GM10248 (cell line): ENCODE measurements around the gene AP1M2.

Source experiments
- CTCF ChIA-PET: fragments of 300-600 bp; sonication (Branson Sonifier 250); formaldehyde crosslinking; extraction: SDS; loops from one replicate; lab custom pipeline; 2021; ENCODE audit warnings: antibody characterized with exemption; lab: Yijun Ruan, JAX
- POLR2A ChIA-PET: fragments of 350-650 bp; sonication (Branson Sonifier 250); formaldehyde crosslinking; extraction: SDS; loops from one replicate; lab custom pipeline; 2020; ENCODE audit warnings: antibody characterized with exemption; lab: Yijun Ruan, JAX
- DNase-seq: peaks from one replicate; pipeline ENCODE4 v3.0.0; 2012; ENCODE audit errors: extremely low spot score
- CTCF ChIP-seq: IDR thresholded peaks from 2 replicates; pipeline ENCODE4 v1.5.1; 2012; ENCODE audit warnings: mild to moderate bottlenecking, low read depth; ENCODE audit errors: extremely low read depth, missing control alignments, control extremely low read depth

The AP1M2 gene

GRCh38 chr19:10615429-10616023, 28.4 kb upstream of the AP1M2 start:
- CTCF ChIA-PET = interaction anchor here (1.0 kb wide), 1 partner anchor 29 kb away, joined by 4 read pairs; no protein-coding TSS in a partner anchor
- DNase-seq = no peak
- POLR2A ChIA-PET = interaction anchor here (0.6 kb wide), 2 partner anchors 32 to 52 kb away, joined by 5 to 9 read pairs; no protein-coding TSS in a partner anchor
- no peak for TF ChIP-seq CTCF

- no peak for TF ChIP-seq CTCF
- CTCF ChIA-PET = interaction anchor here (1.2 to 2.3 kb wide), 4 partner anchors 18 to 34 kb away, joined by 3 to 16 read pairs (median 11); no protein-coding TSS in a partner anchor
- DNase-seq = peak; percentile 13
- POLR2A ChIA-PET = no interaction called here
These were observed 25.5 kb upstream of the AP1M2 start for GRCh38 chr19:10612499-10613119.

GRCh38 chr19:10611907-10612306, 24.8 kb upstream of the AP1M2 start:
- POLR2A ChIA-PET = interaction anchor here (0.6 kb wide), 1 partner anchor 50 kb away, joined by 5 read pairs; no protein-coding TSS in a partner anchor
- no peak for TF ChIP-seq CTCF
- DNase-seq = no peak
- CTCF ChIA-PET = interaction anchor here (1.2 to 2.3 kb wide), 4 partner anchors 17 to 35 kb away, joined by 3 to 16 read pairs (median 11); no protein-coding TSS in a partner anchor

- ChIA-PET CTCF (interaction anchor here (1.2 to 5.3 kb wide), 7 partner anchors 24 to 188 kb away, joined by 3 to 26 read pairs (median 5); no protein-coding TSS in a partner anchor), POLR2A (interaction anchor here (0.6 kb wide), 1 partner anchor 924 kb away, joined by 3 read pairs; no protein-coding TSS in a partner anchor)
- DNase-seq = peak; percentile 64
- no peak for TF ChIP-seq CTCF
These were observed 17.4 kb upstream of the AP1M2 start for GRCh38 chr19:10604460-10604980.

GRCh38 chr19:10603873-10604459, 16.9 kb upstream of the AP1M2 start:
- DNase-seq = peak; percentile 67
- CTCF ChIA-PET = interaction anchor here (0.8 to 5.3 kb wide), 8 partner anchors 23 to 188 kb away, joined by 3 to 26 read pairs (median 4); no protein-coding TSS in a partner anchor
- POLR2A ChIA-PET = interaction anchor here (0.5 to 0.6 kb wide), 2 partner anchors 15 to 924 kb away, joined by 3 read pairs; no protein-coding TSS in a partner anchor
- TF ChIP-seq CTCF = no peak
